MM.1S (cell line): ENCODE data around the gene KRTAP4-5.

ENCODE experiments used
- CTCF ChIP-seq: fragments of 300-600 bp; sonication (generic); IDR thresholded peaks from 2 replicates; pipeline ENCODE4 v1.5.1; 2016; ENCODE audit warnings: antibody characterized with exemption, low read length, mixed read lengths
- EZH2phosphoT487 ChIP-seq: fragments of 300-600 bp; sonication (generic); IDR thresholded peaks from 2 replicates; pipeline ENCODE4 v1.6.1; 2018; ENCODE audit warnings: antibody characterized with exemption, low read length

- TF ChIP-seq CTCF (no peak), EZH2phosphoT487 (no peak)
Measured at GRCh38 chr17:41147531-41148204, 2.0 kb downstream of the KRTAP4-5 start.
